ENCODE data around the gene CA14.
"Not testable (repeated sequence)": the region's sequence is repeated elsewhere in the genome, so short reads cannot be mapped to it uniquely, and the experiment has no call there.

CA14 gene

GRCh38 chr1:150308585-150308984 lies 51.0 kb downstream of the CA14 start:
- H3K9ac ChIP-seq (ENCODE audit: low read length in 2 of 2); H3K27ac ChIP-seq (ENCODE audit: low read length); H3K4me3 ChIP-seq (ENCODE audit: low read length in 2 of 2); H3K27me3 ChIP-seq (ENCODE audit: control insufficient read depth in 1 of 2, insufficient read depth in 2 of 2, low read length in 2 of 2); H3K4me1 ChIP-seq (ENCODE audit: control insufficient read depth, insufficient read depth, low read length); H3K9me3 ChIP-seq (ENCODE audit: control insufficient read depth in 2 of 2, low read length in 2 of 2): not testable (repeated sequence)
- H3K36me3 ChIP-seq (ENCODE audit: control insufficient read depth in 2 of 2, insufficient read depth in 2 of 2, low read length in 2 of 2) = peaks cover 11 to 12% of the 10 kb centered on the region in 2 donors

GRCh38 chr1:150309758-150310508 lies 52.4 kb downstream of the CA14 start:
- Histone ChIP-seq H3K27me3 (ENCODE audit: control insufficient read depth in 1 of 2, insufficient read depth in 2 of 2, low read length in 2 of 2) (no peaks in the 10 kb centered on the region), H3K9me3 (ENCODE audit: control insufficient read depth in 2 of 2, low read length in 2 of 2) (no peaks in the 10 kb centered on the region), H3K36me3 (ENCODE audit: control insufficient read depth in 2 of 2, insufficient read depth in 2 of 2, low read length in 2 of 2) (peaks cover 11 to 12% of the 10 kb centered on the region in 2 donors)

GRCh38 chr1:150311762-150312161 lies 54.2 kb downstream of the CA14 start:
- H3K27me3 ChIP-seq (ENCODE audit: control insufficient read depth in 1 of 2, insufficient read depth in 2 of 2, low read length in 2 of 2) = no peaks in the 10 kb centered on the region
- no peak overlapping the region for H3K27ac ChIP-seq (ENCODE audit: low read length)
- H3K36me3 ChIP-seq (ENCODE audit: control insufficient read depth in 2 of 2, insufficient read depth in 2 of 2, low read length in 2 of 2) = peaks cover 7 to 12% of the 10 kb centered on the region in 2 donors
- H3K9ac ChIP-seq (ENCODE audit: low read length in 2 of 2) = no peak overlapping the region
- no peaks in the 10 kb centered on the region for H3K4me1 ChIP-seq (ENCODE audit: control insufficient read depth, insufficient read depth, low read length)
- H3K4me3 ChIP-seq (ENCODE audit: low read length in 2 of 2) = no peak overlapping the region
- H3K9me3 ChIP-seq (ENCODE audit: control insufficient read depth in 2 of 2, low read length in 2 of 2) = no peaks in the 10 kb centered on the region

More at GRCh38 chr1:150309758-150310508, 52.4 kb downstream of the CA14 start:
- Histone ChIP-seq H3K27ac (ENCODE audit: low read length) (no peak overlapping the region), H3K4me3 (ENCODE audit: low read length in 2 of 2) (no peak overlapping the region), H3K9ac (ENCODE audit: low read length in 2 of 2) (no peak overlapping the region), H3K4me1 (ENCODE audit: control insufficient read depth, insufficient read depth, low read length) (no peaks in the 10 kb centered on the region)
